ENCODE data around the gene RALGPS2.

GRCh38 chr1:178938101-178938958 lies 213.3 kb downstream of the RALGPS2 start:
- TF ChIP-seq, protein P1, sequence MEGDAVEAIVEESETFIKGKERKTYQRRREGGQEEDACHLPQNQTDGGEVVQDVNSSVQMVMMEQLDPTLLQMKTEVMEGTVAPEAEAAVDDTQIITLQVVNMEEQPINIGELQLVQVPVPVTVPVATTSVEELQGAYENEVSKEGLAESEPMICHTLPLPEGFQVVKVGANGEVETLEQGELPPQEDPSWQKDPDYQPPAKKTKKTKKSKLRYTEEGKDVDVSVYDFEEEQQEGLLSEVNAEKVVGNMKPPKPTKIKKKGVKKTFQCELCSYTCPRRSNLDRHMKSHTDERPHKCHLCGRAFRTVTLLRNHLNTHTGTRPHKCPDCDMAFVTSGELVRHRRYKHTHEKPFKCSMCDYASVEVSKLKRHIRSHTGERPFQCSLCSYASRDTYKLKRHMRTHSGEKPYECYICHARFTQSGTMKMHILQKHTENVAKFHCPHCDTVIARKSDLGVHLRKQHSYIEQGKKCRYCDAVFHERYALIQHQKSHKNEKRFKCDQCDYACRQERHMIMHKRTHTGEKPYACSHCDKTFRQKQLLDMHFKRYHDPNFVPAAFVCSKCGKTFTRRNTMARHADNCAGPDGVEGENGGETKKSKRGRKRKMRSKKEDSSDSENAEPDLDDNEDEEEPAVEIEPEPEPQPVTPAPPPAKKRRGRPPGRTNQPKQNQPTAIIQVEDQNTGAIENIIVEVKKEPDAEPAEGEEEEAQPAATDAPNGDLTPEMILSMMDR (IDR thresholded peaks at IDR 0.05 in 8 of 11, conservative IDR thresholded peaks at IDR 0.05 in 3 of 11), result no peak
- TF ChIP-seq POLR2A (IDR thresholded peaks at IDR 0.05) (no peak), POLR2AphosphoS5 (IDR thresholded peaks at IDR 0.05) (no peak)

Data from spleen (tissue), 7 donors.